Keratinocyte (primary cell): ENCODE data around the gene EPB41. TPM values are rescaled to one million over a fixed set of nuclear protein-coding genes. Genes with fewer than 3 reads are reported as not detected.

Experiments used
- DNase-seq: peaks from one replicate; pipeline ENCODE4 v3.0.0-alpha.2; 2011; ENCODE audit warnings: low read depth, missing footprints, low spot score
- FAIRE-seq: peaks from 2 replicates; lab custom pipeline; 2011; peaks lifted over from hg19 to GRCh38; lab: Jason Lieb, UNC
- H2AFZ ChIP-seq: 2 replicates; pipeline ENCODE4 v1.6.0; 2012; ENCODE audit warnings: low read length, control low read depth, inconsistent platforms; ENCODE audit not compliant: control insufficient read depth
- H3K27ac ChIP-seq: 2 replicates; pipeline ENCODE4 v1.5.1; 2011; ENCODE audit warnings: low read length; ENCODE audit not compliant: control insufficient read depth, insufficient read depth
- H3K27me3 ChIP-seq: 3 replicates; pipeline ENCODE4 v1.6.0; 2011; ENCODE audit warnings: low read length; ENCODE audit not compliant: control insufficient read depth, insufficient read depth; ENCODE audit errors: extremely low read depth
- H3K36me3 ChIP-seq, 2 experiments: 2 replicates in 1 of 2; 3 replicates in 1 of 2; pipeline ENCODE4 v1.5.1; 2011; ENCODE audit warnings: low read length in 2 of 2, mild to moderate bottlenecking in 1 of 2; ENCODE audit not compliant: control insufficient read depth in 2 of 2, insufficient read depth in 2 of 2; ENCODE audit errors: extremely low read depth in 1 of 2
- H3K4me1 ChIP-seq: 3 replicates; pipeline ENCODE4 v1.5.1; 2011; ENCODE audit warnings: low read length; ENCODE audit not compliant: control insufficient read depth, insufficient read depth; ENCODE audit errors: extremely low read depth
- H3K4me2 ChIP-seq: 3 replicates; pipeline ENCODE4 v1.6.0; 2011; ENCODE audit warnings: low read depth, low read length; ENCODE audit not compliant: control insufficient read depth, insufficient read depth; ENCODE audit errors: extremely low read depth
- H3K4me3 ChIP-seq, 3 experiments: fragments of 200-600 bp in 1 of 3; sonication (generic) in 1 of 3; 2 replicates in 2 of 3; 3 replicates in 1 of 3; pipeline ENCODE4 v1.5.1; 2011 to 2016; ENCODE audit warnings: low read length in 3 of 3, mild to moderate bottlenecking in 3 of 3, control low read depth in 2 of 3, inconsistent platforms in 1 of 3, low read depth in 1 of 3, mixed read lengths in 1 of 3, mixed run types in 1 of 3, moderate library complexity in 1 of 3; ENCODE audit not compliant: control insufficient read depth in 2 of 3, insufficient read depth in 2 of 3; ENCODE audit errors: extremely low read depth in 1 of 3
- H3K79me2 ChIP-seq: 2 replicates; pipeline ENCODE4 v1.6.0; 2012; ENCODE audit warnings: low read length; ENCODE audit not compliant: control insufficient read depth, insufficient read depth
- H3K9ac ChIP-seq: 3 replicates; pipeline ENCODE4 v1.6.0; 2011; ENCODE audit warnings: low read length; ENCODE audit not compliant: control insufficient read depth, insufficient read depth; ENCODE audit errors: extremely low read depth
- H3K9me1 ChIP-seq: 3 replicates; pipeline ENCODE4 v1.6.0; 2011; ENCODE audit warnings: low read length; ENCODE audit not compliant: control insufficient read depth, insufficient read depth; ENCODE audit errors: extremely low read depth
- H3K9me3 ChIP-seq: 2 replicates; pipeline ENCODE4 v1.5.1; 2012; ENCODE audit warnings: low read depth, low read length; ENCODE audit not compliant: control insufficient read depth
- H4K20me1 ChIP-seq: 3 replicates; pipeline ENCODE4 v1.6.0; 2011; ENCODE audit warnings: low read length; ENCODE audit not compliant: control insufficient read depth, insufficient read depth; ENCODE audit errors: extremely low read depth
- EZH2 ChIP-seq: IDR thresholded peaks from one replicate; pipeline ENCODE4 v1.6.1; 2012; ENCODE audit warnings: inconsistent platforms, mild to moderate bottlenecking, low read length, moderate library complexity
- dilution Hi-C: fragments of 300-500 bp; cut with MboI; formaldehyde crosslinking; loops from one replicate; pipeline ENCODE4 v1.7.0; 2020; ENCODE audit warnings: low sequenced_read_pairs; ENCODE audit not compliant: extremely low pct_ligation_motif_present
- polyA plus RNA-seq, 5 experiments: library from polyadenylated mRNA; depleted of rRNA in 3 of 5; stranded (reverse) in 3 of 5; stranded (forward) in 1 of 5; unstranded in 1 of 5; fragments of >200 nt; gene quantifications; 1 replicate in 1 of 5; 2 replicates in 3 of 5; 3 replicates in 1 of 5; pipeline versions ENCODE4 v1.2.1 to v1.2.3, GENCODE V29; 2011 to 2012; ENCODE audit warnings: missing spikeins in 2 of 5, low read depth in 1 of 5, low replicate concordance in 1 of 5
- TF ChIP-seq, protein P1 (sequence below), 3 experiments: IDR thresholded peaks in 1 of 3; conservative IDR thresholded peaks in 1 of 3; optimal IDR thresholded peaks in 1 of 3; 2 replicates in 2 of 3; 3 replicates in 1 of 3; pipeline versions ENCODE3 to v1.5.1; 2011; ENCODE audit warnings: low read length in 3 of 3, mild to moderate bottlenecking in 3 of 3, moderate library complexity in 2 of 3, control low read depth in 1 of 3, inconsistent platforms in 1 of 3; ENCODE audit not compliant: insufficient read depth in 2 of 3; ENCODE audit errors: extremely low read depth in 1 of 3

Gene EPB41
- polyA plus RNA-seq, 1 donor (not counting 4 experiments of a cell fraction or from before 2014, with no cell fraction given) = 21.1 TPM

GRCh38 chr1:29057700-29058099 is 143.3 kb downstream of the EPB41 start:
- H3K27ac ChIP-seq = no peak overlapping the region
- TF ChIP-seq EZH2 = no peak
- TF ChIP-seq, protein P1, sequence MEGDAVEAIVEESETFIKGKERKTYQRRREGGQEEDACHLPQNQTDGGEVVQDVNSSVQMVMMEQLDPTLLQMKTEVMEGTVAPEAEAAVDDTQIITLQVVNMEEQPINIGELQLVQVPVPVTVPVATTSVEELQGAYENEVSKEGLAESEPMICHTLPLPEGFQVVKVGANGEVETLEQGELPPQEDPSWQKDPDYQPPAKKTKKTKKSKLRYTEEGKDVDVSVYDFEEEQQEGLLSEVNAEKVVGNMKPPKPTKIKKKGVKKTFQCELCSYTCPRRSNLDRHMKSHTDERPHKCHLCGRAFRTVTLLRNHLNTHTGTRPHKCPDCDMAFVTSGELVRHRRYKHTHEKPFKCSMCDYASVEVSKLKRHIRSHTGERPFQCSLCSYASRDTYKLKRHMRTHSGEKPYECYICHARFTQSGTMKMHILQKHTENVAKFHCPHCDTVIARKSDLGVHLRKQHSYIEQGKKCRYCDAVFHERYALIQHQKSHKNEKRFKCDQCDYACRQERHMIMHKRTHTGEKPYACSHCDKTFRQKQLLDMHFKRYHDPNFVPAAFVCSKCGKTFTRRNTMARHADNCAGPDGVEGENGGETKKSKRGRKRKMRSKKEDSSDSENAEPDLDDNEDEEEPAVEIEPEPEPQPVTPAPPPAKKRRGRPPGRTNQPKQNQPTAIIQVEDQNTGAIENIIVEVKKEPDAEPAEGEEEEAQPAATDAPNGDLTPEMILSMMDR (optimal IDR thresholded peaks at IDR 0.05 in 1 of 3, IDR thresholded peaks at IDR 0.05 in 1 of 3, conservative IDR thresholded peaks at IDR 0.05 in 1 of 3; ENCODE audit: extremely low read depth in 1 of 3, insufficient read depth in 2 of 3, low read length in 3 of 3) = no peak
- no peaks in the 10 kb centered on the region for H3K9me3 ChIP-seq
- no peaks in the 10 kb centered on the region for H3K27me3 ChIP-seq
- H3K4me3 ChIP-seq = no peak overlapping the region
- no peak overlapping the region for H3K9ac ChIP-seq
- no peaks in the 10 kb centered on the region for H3K79me2 ChIP-seq
- H4K20me1 ChIP-seq = no peaks in the 10 kb centered on the region
- H3K36me3 ChIP-seq = peaks cover 0 to 5% of the 10 kb centered on the region in 2 experiments
- H3K9me1 ChIP-seq = no peaks in the 10 kb centered on the region
- FAIRE-seq (no peak), DNase-seq (no peak)
- H2AFZ ChIP-seq = no peak overlapping the region
- no peak overlapping the region for H3K4me2 ChIP-seq
- dilution Hi-C loops = no loop called here
- no peaks in the 10 kb centered on the region for H3K4me1 ChIP-seq

DNA sequence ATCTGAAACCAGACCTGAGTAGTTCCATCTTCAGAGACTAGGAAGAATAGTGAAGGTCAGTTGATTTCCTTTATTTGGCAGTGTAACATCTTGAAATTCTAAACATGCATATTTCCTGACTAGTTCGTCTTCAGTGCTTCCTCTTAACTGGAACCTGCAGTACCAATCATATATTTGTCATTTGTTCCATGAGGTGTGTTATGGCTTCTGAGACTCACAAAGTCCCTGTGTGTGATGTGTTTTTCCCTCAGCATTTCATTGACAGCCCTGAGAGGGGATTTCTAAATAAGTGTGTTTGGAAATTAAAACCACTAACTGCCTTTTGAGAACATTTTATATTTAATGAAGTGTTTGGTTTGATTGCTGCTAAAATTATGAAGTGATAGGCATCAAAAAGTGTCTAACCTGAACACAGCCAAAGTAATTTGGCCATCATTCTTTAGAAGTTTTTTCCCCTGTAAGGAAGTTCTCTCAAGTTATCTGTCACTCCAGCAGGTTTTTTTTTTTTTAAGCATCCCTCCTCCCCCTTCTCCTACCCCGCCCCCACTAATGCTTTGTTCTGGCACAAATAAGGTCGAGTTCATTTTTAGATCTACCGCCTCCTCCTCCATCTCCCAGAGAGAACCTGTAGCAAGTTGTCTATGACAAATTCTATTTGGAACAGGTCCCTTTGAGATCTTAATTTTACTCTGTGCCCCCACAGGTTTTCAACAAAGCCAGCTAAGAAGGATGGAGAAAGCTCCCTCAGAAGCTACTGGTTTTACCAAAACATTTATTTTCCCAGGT is 148.0 kb downstream of the EPB41 start:
- Histone ChIP-seq H3K36me3 (peaks cover 2 to 4% of the 10 kb centered on the region in 2 experiments), H3K9ac (no peak overlapping the region), H3K4me2 (no peak overlapping the region), H4K20me1 (no peaks in the 10 kb centered on the region), H3K4me3 (no peak overlapping the region), H3K9me1 (no peaks in the 10 kb centered on the region), H3K9me3 (no peaks in the 10 kb centered on the region), H3K79me2 (no peaks in the 10 kb centered on the region), H3K27me3 (no peaks in the 10 kb centered on the region), H3K4me1 (no peaks in the 10 kb centered on the region), H3K27ac (no peak overlapping the region), H2AFZ (no peak overlapping the region)
- dilution Hi-C loops = no loop called here
- no peak for TF ChIP-seq EZH2
- TF ChIP-seq, protein P1 (optimal IDR thresholded peaks at IDR 0.05 in 1 of 3, IDR thresholded peaks at IDR 0.05 in 1 of 3, conservative IDR thresholded peaks at IDR 0.05 in 1 of 3; ENCODE audit: extremely low read depth in 1 of 3, insufficient read depth in 2 of 3, low read length in 3 of 3) = no peak
- FAIRE-seq (no peak), DNase-seq (no peak)
